GM23338 (cell line): ENCODE results near the gene KCNQ5.

Experiments used
- CREB1 ChIP-seq: fragments of 250-450 bp; sonication (Bioruptor Pico); IDR thresholded peaks from 2 replicates; pipeline ENCODE4 v1.5.0; 2020; ENCODE audit warnings: low read depth, mild to moderate bottlenecking, moderate library complexity
- ZNF114 ChIP-seq: fragments of 250-450 bp; sonication (Bioruptor Pico); IDR thresholded peaks from 2 replicates; pipeline ENCODE4 v1.5.0; 2020; ENCODE audit warnings: mild to moderate bottlenecking, moderate library complexity
- TF ChIP-seq, protein P1 (sequence below), 2 experiments: fragments of 200-600 bp in 1 of 2; sonication (generic) in 1 of 2; conservative IDR thresholded peaks; 2 replicates each; pipeline versions ENCODE4 v1.5.1 to v1.6.1; 2016 to 2017; ENCODE audit warnings: antibody characterized with exemption in 2 of 2, low read depth in 2 of 2, mild to moderate bottlenecking in 2 of 2, moderate library complexity in 1 of 2

- TF ChIP-seq, protein P1, sequence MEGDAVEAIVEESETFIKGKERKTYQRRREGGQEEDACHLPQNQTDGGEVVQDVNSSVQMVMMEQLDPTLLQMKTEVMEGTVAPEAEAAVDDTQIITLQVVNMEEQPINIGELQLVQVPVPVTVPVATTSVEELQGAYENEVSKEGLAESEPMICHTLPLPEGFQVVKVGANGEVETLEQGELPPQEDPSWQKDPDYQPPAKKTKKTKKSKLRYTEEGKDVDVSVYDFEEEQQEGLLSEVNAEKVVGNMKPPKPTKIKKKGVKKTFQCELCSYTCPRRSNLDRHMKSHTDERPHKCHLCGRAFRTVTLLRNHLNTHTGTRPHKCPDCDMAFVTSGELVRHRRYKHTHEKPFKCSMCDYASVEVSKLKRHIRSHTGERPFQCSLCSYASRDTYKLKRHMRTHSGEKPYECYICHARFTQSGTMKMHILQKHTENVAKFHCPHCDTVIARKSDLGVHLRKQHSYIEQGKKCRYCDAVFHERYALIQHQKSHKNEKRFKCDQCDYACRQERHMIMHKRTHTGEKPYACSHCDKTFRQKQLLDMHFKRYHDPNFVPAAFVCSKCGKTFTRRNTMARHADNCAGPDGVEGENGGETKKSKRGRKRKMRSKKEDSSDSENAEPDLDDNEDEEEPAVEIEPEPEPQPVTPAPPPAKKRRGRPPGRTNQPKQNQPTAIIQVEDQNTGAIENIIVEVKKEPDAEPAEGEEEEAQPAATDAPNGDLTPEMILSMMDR (conservative IDR thresholded peaks at IDR 0.05; ENCODE audit: low read depth in 2 of 2): no peak
- TF ChIP-seq ZNF114 (CRISPR knock-in tag): no peak
- TF ChIP-seq CREB1 (CRISPR knock-in tag): no peak
Measured at GRCh38 chr6:73078908-73079610, 457.2 kb downstream of the KCNQ5 start.
